ENCODE results near the gene R3HDM1. TPM values are rescaled to one million over a fixed set of nuclear protein-coding genes. Genes with fewer than 3 reads are reported as not detected.

R3HDM1 gene
- total and polyA plus RNA-seq, 4 donors = 9.3 to 31.5 (median 16.8) TPM

DNA sequence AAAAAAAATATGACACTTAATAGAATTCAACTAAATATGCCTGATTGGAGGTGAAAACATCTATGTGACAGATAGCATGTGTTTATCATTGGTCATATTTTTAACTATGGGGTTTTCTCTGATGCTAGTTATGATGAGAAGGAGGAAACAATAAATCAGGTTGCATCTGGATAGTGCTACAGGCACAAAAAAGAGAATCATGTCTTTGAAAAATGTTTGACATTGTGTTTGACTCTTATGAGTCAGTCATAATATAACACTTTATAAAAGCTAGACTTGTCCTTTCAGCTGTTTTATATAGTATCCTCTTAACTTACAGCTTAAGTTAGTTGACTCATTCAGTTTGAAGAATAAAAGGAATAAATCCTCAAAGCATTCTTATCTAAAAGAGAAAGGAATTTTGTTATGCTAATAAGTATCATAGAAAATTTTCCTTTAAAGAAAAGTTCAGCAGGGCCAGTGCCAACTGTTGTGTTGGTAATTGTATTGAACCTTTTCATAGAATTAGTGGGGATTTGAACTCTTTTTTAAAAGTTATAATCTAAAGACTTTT, 131.9 kb downstream of the R3HDM1 start:
- Histone ChIP-seq H3K27me3 (ENCODE audit: control insufficient read depth in 1 of 2, insufficient read depth in 2 of 2, low read length in 1 of 2) (no peaks in the 10 kb centered on the region), H3K4me1 (ENCODE audit: control insufficient read depth in 1 of 2, insufficient read depth in 2 of 2, low read length in 2 of 2) (no peaks in the 10 kb centered on the region), H3K27ac (ENCODE audit: low read depth in 1 of 2, low read length in 2 of 2) (no peak overlapping the region), H3K36me3 (ENCODE audit: control insufficient read depth in 1 of 2, insufficient read depth in 2 of 2, low read length in 1 of 2) (peaks cover 4 to 6% of the 10 kb centered on the region in 2 donors), H3K4me3 (ENCODE audit: low read length in 2 of 2) (no peak overlapping the region), H3K9me3 (ENCODE audit: control insufficient read depth, low read length) (no peaks in the 10 kb centered on the region)
- ATAC-seq (ENCODE audit: low FRiP score) (no peak), DNase-seq (no peak)
- intact Hi-C loops (cut with DNase I) = no loop called here

DNA sequence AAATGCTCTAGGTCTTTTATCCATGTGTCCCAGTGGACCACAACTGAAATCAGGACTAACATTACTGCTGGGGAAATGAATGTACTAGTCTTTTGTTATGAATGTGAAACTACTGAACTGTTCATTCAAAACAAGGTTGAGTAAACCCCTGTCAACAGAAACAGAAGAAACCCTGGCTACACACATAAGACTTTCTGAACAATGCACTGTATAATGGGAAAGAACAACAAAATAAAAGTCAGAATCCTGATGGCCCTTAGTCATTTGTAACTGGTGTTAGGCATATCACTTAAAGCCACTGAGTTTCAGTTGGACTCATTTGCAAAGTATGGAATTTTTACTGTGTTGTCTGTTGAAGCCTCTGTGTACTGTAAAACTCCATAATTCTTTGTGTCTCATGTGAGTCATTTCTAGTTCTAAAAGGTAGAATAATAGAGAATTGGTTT, 133.4 kb downstream of the R3HDM1 start:
- intact Hi-C loops (cut with DNase I) = no loop called here
- no peak for ATAC-seq (ENCODE audit: low FRiP score)
- Histone ChIP-seq H3K36me3 (ENCODE audit: control insufficient read depth in 1 of 2, insufficient read depth in 2 of 2, low read length in 1 of 2) (peaks cover 4 to 6% of the 10 kb centered on the region in 2 donors), H3K9me3 (ENCODE audit: control insufficient read depth, low read length) (no peaks in the 10 kb centered on the region), H3K4me3 (ENCODE audit: low read length in 2 of 2) (no peak overlapping the region), H3K27ac (ENCODE audit: low read depth in 1 of 2, low read length in 2 of 2) (no peak overlapping the region), H3K4me1 (ENCODE audit: control insufficient read depth in 1 of 2, insufficient read depth in 2 of 2, low read length in 2 of 2) (no peaks in the 10 kb centered on the region), H3K27me3 (ENCODE audit: control insufficient read depth in 1 of 2, insufficient read depth in 2 of 2, low read length in 1 of 2) (no peaks in the 10 kb centered on the region)
- DNase-seq = no peak

DNA sequence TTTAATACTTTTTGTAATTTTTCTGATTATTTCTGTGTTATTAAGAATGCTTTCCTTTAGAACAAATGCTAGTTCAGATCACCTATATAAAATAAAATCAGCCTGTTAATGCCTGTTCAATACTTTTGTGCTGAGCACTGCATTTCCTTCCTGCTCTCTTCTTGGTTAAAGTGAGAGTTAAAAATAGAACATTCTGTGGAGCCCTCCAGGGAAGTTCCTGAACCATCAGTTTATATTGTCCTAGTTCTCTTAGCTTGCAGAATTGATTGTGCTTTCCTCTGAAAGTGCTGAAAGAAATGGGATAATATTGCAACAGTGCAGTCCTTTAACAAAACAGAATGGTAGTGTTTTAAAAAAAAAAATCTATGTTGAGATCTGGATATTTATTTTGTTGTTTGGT, 135.8 kb downstream of the R3HDM1 start:
- DNase-seq (no peak), ATAC-seq (ENCODE audit: low FRiP score) (no peak)
- H3K4me1 ChIP-seq (ENCODE audit: control insufficient read depth in 1 of 2, insufficient read depth in 2 of 2, low read length in 2 of 2) = no peaks in the 10 kb centered on the region
- intact Hi-C loops (cut with DNase I) = no loop called here
- no peak overlapping the region for H3K27ac ChIP-seq (ENCODE audit: low read depth in 1 of 2, low read length in 2 of 2)
- no peak overlapping the region for H3K4me3 ChIP-seq (ENCODE audit: low read length in 2 of 2)
- no peaks in the 10 kb centered on the region for H3K9me3 ChIP-seq (ENCODE audit: control insufficient read depth, low read length)
- peaks cover 0 to 3% of the 10 kb centered on the region in 2 donors for H3K36me3 ChIP-seq (ENCODE audit: control insufficient read depth in 1 of 2, insufficient read depth in 2 of 2, low read length in 1 of 2)
- H3K27me3 ChIP-seq (ENCODE audit: control insufficient read depth in 1 of 2, insufficient read depth in 2 of 2, low read length in 1 of 2) = no peaks in the 10 kb centered on the region

DNA sequence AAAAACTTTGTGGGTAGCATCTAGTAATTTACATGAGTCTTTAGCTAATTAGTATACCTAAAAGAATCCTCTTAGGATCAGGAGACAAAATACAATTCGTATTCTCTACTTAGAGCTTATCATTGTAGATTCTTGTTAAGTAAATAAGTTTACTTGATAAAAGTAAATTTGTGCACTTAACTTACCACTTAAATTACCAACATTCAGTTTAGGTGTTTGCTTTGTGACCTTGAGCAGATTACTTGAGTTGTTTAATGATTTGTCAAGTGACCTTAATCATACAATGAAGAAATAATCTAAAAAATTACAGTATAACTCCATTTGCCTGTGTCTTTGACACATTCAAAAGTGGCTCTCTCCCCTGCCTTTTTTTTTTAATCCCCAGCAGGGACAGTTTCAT, 143.2 kb downstream of the R3HDM1 start:
- H3K4me1 ChIP-seq (ENCODE audit: control insufficient read depth in 1 of 2, insufficient read depth in 2 of 2, low read length in 2 of 2) = no peaks in the 10 kb centered on the region
- H3K36me3 ChIP-seq (ENCODE audit: control insufficient read depth in 1 of 2, insufficient read depth in 2 of 2, low read length in 1 of 2) = peaks cover 2% of the 10 kb centered on the region in 2 donors
- 85 to 87% methylated on average over 1 of the region's 1 CpG for WGBS, 2 donors
- H3K27me3 ChIP-seq (ENCODE audit: control insufficient read depth in 1 of 2, insufficient read depth in 2 of 2, low read length in 1 of 2) = no peaks in the 10 kb centered on the region
- H3K4me3 ChIP-seq (ENCODE audit: low read length in 2 of 2) = no peak overlapping the region
- DNase-seq (no peak), ATAC-seq (ENCODE audit: low FRiP score) (no peak)
- intact Hi-C loops (cut with DNase I) = no loop called here
- H3K9me3 ChIP-seq (ENCODE audit: control insufficient read depth, low read length) = no peaks in the 10 kb centered on the region
- H3K27ac ChIP-seq (ENCODE audit: low read depth in 1 of 2, low read length in 2 of 2) = no peak overlapping the region

DNA sequence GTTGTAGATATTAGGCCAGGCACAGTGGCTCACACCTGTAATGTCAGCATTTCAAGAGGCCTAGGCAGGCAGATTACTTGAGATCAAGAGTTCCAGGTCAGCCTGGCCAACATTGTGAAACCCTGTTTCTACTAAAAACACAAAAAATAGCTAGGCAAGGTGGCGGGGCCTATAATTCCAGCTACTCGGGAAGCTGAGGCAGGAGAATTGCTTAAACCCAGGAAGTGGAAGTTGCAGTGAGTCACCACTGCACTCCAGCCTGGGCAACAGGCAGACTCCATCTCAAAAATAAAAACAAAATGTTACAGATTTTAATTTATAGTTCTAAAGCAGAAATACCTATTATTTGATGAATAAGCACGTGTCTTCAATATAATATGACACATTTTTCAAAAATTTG, 144.7 kb downstream of the R3HDM1 start:
- Histone ChIP-seq H3K27ac (ENCODE audit: low read depth in 1 of 2, low read length in 2 of 2) (no peak overlapping the region), H3K27me3 (ENCODE audit: control insufficient read depth in 1 of 2, insufficient read depth in 2 of 2, low read length in 1 of 2) (no peaks in the 10 kb centered on the region), H3K4me3 (ENCODE audit: low read length in 2 of 2) (no peak overlapping the region), H3K9me3 (ENCODE audit: control insufficient read depth, low read length) (no peaks in the 10 kb centered on the region), H3K36me3 (ENCODE audit: control insufficient read depth in 1 of 2, insufficient read depth in 2 of 2, low read length in 1 of 2) (peaks cover 2 to 5% of the 10 kb centered on the region in 2 donors), H3K4me1 (ENCODE audit: control insufficient read depth in 1 of 2, insufficient read depth in 2 of 2, low read length in 2 of 2) (no peaks in the 10 kb centered on the region)
- WGBS, 2 donors = 88% methylated on average over 3 of the region's 3 CpGs
- intact Hi-C loops (cut with DNase I) = no loop called here
- ATAC-seq (ENCODE audit: low FRiP score) = no peak
- no peak for DNase-seq

DNA sequence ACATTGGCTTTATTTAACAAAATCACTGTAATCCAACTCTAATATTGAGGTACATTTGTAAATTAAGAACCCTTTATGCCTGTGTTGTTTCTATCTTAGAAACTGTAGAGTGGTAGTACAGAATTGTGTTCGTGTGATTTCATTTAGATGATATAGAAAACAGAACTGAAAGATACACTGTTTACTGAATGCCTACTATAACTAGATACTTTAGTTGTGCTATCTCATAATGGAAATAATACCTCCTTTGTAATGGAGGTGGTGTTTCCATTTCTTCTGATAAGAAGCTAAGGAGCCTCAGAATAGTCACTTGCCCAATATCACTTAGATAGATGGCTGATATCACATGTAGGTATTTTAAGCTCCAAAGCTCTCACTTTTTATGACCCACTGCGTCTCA, 147.8 kb downstream of the R3HDM1 start:
- ATAC-seq (ENCODE audit: low FRiP score) = no peak
- peaks cover 4 to 6% of the 10 kb centered on the region in 2 donors for H3K36me3 ChIP-seq (ENCODE audit: control insufficient read depth in 1 of 2, insufficient read depth in 2 of 2, low read length in 1 of 2)
- WGBS, 2 donors = 92 to 96% methylated on average over 2 of the region's 2 CpGs

DNA sequence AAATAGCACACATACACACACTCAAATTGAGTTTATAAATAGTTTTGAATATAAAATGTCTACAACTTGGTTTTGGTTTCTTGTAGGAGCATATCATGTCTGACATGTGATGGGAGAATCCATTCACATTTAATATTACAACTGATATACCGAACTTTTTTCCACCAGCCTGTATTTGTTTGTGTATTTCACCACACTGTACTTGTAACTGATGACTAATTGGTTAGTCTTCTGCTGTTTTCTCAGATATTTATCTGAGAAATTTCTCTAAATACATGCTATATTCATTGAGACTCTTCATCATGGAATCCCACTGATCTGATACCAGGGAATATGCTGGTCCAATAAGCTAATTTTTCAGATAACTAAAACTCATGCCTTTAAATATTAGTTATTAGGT, 154.1 kb downstream of the R3HDM1 start:
- Histone ChIP-seq H3K36me3 (ENCODE audit: control insufficient read depth in 1 of 2, insufficient read depth in 2 of 2, low read length in 1 of 2) (peaks cover 3 to 6% of the 10 kb centered on the region in 2 donors), H3K27ac (ENCODE audit: low read depth in 1 of 2, low read length in 2 of 2) (no peak overlapping the region), H3K27me3 (ENCODE audit: control insufficient read depth in 1 of 2, insufficient read depth in 2 of 2, low read length in 1 of 2) (no peaks in the 10 kb centered on the region), H3K4me3 (ENCODE audit: low read length in 2 of 2) (no peak overlapping the region), H3K4me1 (ENCODE audit: control insufficient read depth in 1 of 2, insufficient read depth in 2 of 2, low read length in 2 of 2) (no peaks in the 10 kb centered on the region), H3K9me3 (ENCODE audit: control insufficient read depth, low read length) (no peaks in the 10 kb centered on the region)
- DNase-seq (no peak), ATAC-seq (ENCODE audit: low FRiP score) (no peak)
- WGBS, 2 donors = 92 to 96% methylated on average over 1 of the region's 1 CpG
- intact Hi-C loops (cut with DNase I) = no loop called here

More for the DNA sequence above, 147.8 kb downstream of the R3HDM1 start:
- no peaks in the 10 kb centered on the region for H3K27me3 ChIP-seq (ENCODE audit: control insufficient read depth in 1 of 2, insufficient read depth in 2 of 2, low read length in 1 of 2)
- H3K4me1 ChIP-seq (ENCODE audit: control insufficient read depth in 1 of 2, insufficient read depth in 2 of 2, low read length in 2 of 2) = no peaks in the 10 kb centered on the region
- H3K4me3 ChIP-seq (ENCODE audit: low read length in 2 of 2) = no peak overlapping the region
- intact Hi-C loops (cut with DNase I) = no loop called here
- H3K9me3 ChIP-seq (ENCODE audit: control insufficient read depth, low read length) = no peaks in the 10 kb centered on the region
- no peak for DNase-seq
- H3K27ac ChIP-seq (ENCODE audit: low read depth in 1 of 2, low read length in 2 of 2) = no peak overlapping the region

DNA sequence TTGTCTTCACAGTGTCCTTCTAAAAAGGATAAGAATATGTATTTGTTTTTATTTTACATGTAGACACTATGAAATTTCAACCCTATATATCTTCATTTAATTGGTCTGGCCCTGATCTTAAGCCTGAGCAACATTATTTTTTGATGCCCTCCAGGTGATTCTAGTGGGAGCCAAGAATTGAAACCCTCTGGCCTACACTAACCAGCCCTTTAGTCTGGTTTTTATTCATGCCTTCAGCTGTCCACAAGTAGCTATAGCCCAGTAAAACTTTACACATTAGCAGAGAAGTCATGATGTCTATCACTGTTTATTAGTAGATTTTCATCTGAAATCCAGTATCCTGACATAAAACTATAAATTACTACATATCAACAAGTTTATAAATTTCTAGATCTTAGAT, 157.7 kb downstream of the R3HDM1 start:
- no peaks in the 10 kb centered on the region for H3K27me3 ChIP-seq (ENCODE audit: control insufficient read depth in 1 of 2, insufficient read depth in 2 of 2, low read length in 1 of 2)
- H3K4me1 ChIP-seq (ENCODE audit: control insufficient read depth in 1 of 2, insufficient read depth in 2 of 2, low read length in 2 of 2) = no peaks in the 10 kb centered on the region
- no peaks in the 10 kb centered on the region for H3K9me3 ChIP-seq (ENCODE audit: control insufficient read depth, low read length)
- no peak overlapping the region for H3K4me3 ChIP-seq (ENCODE audit: low read length in 2 of 2)
- intact Hi-C loops (cut with DNase I) = no loop called here
- DNase-seq (no peak), ATAC-seq (ENCODE audit: low FRiP score) (no peak)
- H3K27ac ChIP-seq (ENCODE audit: low read depth in 1 of 2, low read length in 2 of 2) = no peak overlapping the region
- H3K36me3 ChIP-seq (ENCODE audit: control insufficient read depth in 1 of 2, insufficient read depth in 2 of 2, low read length in 1 of 2) = peaks cover 0 to 4% of the 10 kb centered on the region in 2 donors

DNA sequence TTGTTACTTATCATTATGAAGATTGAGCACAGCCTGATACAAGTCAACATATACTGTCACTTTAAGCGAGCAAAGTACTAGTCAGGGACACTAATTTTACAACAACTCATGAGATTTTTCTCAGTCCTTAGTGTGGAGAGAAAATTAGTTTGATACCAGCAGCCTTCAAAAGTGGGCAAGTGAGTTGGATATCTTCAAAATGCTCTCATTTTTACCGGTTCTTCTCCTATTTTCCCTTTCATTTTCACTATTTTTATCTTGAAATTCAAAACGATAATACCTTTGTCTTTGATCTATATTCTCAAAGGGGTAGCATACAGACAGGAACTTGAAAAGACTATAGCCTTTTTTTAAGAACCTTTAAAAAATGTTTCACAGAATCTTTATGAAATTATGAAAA, 158.4 kb downstream of the R3HDM1 start:
- Histone ChIP-seq H3K27ac (ENCODE audit: low read depth in 1 of 2, low read length in 2 of 2) (no peak overlapping the region), H3K9me3 (ENCODE audit: control insufficient read depth, low read length) (no peaks in the 10 kb centered on the region), H3K27me3 (ENCODE audit: control insufficient read depth in 1 of 2, insufficient read depth in 2 of 2, low read length in 1 of 2) (no peaks in the 10 kb centered on the region), H3K4me3 (ENCODE audit: low read length in 2 of 2) (no peak overlapping the region), H3K4me1 (ENCODE audit: control insufficient read depth in 1 of 2, insufficient read depth in 2 of 2, low read length in 2 of 2) (no peaks in the 10 kb centered on the region), H3K36me3 (ENCODE audit: control insufficient read depth in 1 of 2, insufficient read depth in 2 of 2, low read length in 1 of 2) (peaks cover 0 to under 1% of the 10 kb centered on the region in 2 donors)
- ATAC-seq (ENCODE audit: low FRiP score) (no peak), DNase-seq (no peak)
- intact Hi-C loops (cut with DNase I) = no loop called here
- 84 to 85% methylated on average over 3 of the region's 3 CpGs for WGBS, 2 donors
